Transverse colon (tissue), 4 donors: ENCODE data around the gene PPP1R1B.

Experiments
- CTCF ChIP-seq, 5 experiments: fragments of 200-600 bp in 3 of 5; fragments of 450-650 bp in 2 of 5; sonication (generic) in 3 of 5; IDR thresholded peaks; 1 replicate in 2 of 5; 2 replicates in 3 of 5; pipeline ENCODE4 v1.5.1; 2016 to 2017; ENCODE audit warnings: antibody characterized with exemption in 5 of 5, inconsistent platforms in 3 of 5, mild to moderate bottlenecking in 2 of 5, moderate library complexity in 1 of 5
- EP300 ChIP-seq: sonication (generic); formaldehyde crosslinking; IDR thresholded peaks from one replicate; pipeline ENCODE4 v1.6.1; 2017; ENCODE audit warnings: antibody characterized with exemption, low read depth
- POLR2AphosphoS5 ChIP-seq, 3 donors: sonication (generic); formaldehyde crosslinking; IDR thresholded peaks; one replicate each; pipeline ENCODE4 v1.6.1; 2016; ENCODE audit warnings: antibody characterized with exemption in 3 of 3

DNA sequence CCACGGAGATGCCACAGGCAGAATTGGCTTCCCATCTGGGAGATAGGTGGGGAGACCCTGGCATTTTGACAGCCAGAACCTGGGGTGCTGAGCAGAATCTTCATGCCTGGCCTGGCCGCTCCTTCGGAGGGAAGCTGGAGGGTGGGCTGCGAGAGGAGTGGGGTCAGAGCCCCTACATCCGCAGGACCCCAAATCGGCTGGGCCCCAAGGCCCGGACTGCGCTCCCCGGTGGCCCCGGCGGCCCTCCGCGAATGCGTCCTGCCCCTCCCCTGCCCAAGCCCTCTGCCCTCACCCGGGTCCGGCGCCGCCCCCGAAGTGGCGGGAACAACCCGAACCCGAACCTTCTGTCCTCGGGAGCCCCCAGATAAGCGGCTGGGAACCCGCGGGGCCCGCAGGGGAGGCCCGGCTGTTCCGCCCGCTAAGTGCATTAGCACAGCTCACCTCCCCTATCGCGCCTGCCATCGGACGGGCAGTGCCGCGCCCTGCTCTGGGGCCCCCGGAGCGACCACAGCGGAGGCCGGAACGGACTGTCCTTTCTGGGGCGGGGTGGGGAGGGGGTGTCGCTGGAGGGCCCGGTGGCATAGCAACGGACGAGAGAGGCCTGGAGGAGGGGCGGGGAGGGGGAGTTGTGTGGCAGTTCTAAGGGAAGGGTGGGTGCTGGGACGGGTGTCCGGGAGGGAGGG is 40.7 kb downstream of the PPP1R1B start:
- TF ChIP-seq CTCF (IDR thresholded peaks at IDR 0.05) = no peak
- no peak for TF ChIP-seq POLR2AphosphoS5 (IDR thresholded peaks at IDR 0.05)
- no peak for TF ChIP-seq EP300
